NCI-H82 (cell line): ENCODE results near the gene S100A4.

Experiments used
- DNase-seq: peaks from one replicate; lab custom pipeline; 2025; lab: John Stamatoyannopoulos, UW

Gene S100A4

DNA sequence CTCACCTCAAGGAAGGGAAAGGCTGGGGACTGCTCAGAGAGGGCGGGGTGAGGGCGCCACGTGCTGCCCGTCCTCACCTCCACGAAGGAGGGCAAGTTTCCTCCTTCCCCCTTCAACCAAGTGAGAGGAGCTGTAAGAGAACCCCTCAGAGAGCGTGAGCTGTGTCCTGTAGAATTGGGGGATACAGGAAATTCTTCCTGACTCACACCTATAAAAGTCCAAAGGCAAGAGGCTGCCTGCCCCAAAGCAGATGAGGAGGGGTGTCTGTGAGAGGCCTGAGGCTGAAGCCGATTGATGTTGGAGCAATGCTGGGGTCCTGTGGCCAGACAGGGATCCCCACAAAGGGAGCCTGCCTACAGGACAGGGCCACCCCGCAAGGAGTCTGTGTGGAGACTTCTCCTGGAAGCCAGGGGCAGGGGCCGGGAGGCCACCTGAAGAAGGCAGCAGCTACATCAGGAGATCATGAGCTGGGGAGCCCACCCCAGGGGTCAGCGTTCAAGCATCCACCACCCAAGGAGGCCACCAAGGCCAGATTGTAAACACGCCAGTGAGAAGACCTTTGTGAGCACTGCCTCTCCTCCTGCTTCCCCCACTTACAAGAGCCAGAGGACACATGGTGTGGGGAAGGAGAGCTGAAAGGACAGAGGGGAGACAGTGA is 37.6 kb downstream of the S100A4 start:
- no peak for DNase-seq

DNA sequence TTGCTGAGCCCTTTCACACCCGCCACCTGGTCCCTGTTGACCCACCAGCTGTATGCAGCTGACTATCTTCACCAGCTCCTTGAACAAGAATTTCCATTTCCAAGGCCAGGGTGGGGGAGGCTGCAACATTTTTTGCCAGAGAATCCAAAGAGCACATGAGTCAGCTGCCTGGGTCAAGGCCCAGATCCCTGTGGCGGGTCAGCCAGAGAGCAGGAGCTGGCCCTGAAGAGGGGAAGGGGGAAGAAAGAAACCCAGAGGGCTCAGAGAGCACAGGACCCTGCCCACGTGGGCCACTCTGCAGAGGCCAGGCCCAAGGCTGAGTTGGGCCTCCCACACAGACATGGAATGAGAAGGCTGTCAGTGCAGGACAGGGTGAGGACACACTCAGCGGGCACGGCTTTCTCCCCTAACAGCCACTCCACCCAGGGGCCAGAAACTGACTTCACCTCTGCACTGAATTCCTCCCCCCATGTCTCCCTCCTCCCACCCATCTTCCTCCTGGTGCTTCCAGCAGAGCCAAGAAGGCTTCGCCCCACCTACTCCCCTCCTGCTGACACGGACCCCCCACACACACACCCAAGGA is 38.7 kb downstream of the S100A4 start:
- no peak for DNase-seq

DNA sequence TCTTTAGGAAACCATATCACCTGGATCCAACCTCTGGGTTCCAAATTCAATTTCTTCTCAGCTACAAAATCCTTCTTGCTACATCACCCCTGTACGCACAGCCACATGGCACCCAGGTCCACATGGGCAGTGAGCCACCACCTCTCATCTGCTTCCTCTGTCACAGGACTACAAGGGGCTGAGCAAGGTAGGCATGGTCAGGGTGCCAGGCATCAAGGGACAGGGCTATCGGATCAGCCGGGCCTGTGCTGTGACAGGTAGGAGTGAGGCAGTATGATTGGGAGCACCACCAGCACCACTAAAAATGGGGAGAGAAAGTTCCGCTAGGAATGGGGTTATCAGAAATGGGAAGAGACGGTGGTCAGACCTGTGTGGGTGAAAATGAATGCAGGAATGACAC is 39.2 kb downstream of the S100A4 start:
- DNase-seq, result no peak

DNA sequence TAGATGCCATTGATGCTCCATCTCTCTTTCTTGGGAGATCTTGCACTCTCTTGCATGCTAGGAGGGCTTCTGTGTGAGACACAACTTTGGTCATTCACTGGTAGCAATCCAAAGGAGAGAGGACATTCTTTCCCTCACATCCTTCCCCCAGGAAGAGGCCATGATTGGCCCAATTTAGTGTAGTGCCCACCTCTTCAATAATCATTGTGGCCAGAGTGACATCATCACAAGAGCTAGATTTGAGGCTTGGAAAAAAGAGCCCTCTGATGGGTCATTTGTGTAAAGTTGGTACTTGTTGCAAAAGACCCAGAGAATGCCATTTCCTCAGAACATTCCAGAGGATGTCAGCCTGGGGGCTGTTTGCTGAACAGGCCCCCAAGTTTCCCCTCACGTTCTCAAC is 40.0 kb downstream of the S100A4 start:
- DNase-seq, result no peak

DNA sequence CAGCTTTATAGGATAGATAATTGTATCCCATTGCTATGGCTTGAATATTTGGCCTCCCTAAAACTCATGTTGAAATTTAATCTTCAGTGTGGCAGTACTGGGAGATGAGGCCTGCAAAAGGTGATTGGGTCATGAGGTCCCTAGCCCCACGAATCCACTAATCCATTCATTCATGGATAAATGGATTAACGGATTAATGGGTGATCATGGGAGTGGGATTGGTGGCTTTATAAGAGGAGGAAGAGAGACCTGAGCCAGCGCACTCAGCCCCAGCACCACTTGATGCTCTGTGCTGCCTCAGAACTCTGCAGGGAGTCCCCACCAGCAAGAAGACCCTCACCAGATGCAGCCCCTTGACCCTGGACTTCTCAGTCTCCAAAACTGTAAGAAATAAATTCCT is 41.8 kb downstream of the S100A4 start:
- peak; percentile 99 for DNase-seq

DNA sequence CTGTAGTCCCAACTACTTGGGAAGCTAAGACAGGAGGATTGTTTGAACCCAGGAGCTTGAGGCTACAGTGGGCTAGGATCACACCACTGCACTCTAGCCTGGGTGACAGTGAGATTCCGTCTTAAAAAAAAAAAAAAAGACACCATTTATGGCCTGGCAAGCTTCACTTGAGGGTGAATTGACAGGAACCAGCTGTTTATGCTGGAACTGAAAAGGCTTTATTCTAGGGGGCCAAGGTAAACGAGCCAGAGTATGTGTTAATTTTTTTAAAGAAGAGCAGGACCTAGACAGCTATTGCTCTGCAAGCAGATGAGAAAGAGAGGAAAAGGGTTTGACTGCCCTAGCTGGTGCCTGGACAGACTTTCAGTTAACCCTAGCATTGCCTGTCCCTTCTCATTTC is 46.9 kb downstream of the S100A4 start:
- no peak for DNase-seq

DNA sequence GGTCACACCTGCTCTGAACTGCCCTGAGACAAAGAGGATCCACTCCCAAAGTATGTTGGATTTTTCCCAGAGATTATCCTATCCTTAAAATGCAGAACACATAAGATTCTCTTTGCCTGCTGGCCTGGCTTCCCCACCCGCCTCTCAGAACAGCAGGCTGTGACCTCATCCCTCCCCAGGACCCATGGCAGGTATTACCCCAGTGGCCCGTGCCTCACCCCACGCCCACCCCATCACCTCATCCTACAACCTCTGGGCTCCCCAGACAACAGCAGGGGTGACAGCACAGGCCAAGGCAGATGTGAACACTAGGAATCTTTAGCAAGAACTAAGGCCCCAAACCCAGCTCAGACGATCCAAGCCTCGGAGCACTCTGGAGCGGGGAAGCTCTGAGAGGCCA is 50.1 kb downstream of the S100A4 start:
- no peak for DNase-seq

DNA sequence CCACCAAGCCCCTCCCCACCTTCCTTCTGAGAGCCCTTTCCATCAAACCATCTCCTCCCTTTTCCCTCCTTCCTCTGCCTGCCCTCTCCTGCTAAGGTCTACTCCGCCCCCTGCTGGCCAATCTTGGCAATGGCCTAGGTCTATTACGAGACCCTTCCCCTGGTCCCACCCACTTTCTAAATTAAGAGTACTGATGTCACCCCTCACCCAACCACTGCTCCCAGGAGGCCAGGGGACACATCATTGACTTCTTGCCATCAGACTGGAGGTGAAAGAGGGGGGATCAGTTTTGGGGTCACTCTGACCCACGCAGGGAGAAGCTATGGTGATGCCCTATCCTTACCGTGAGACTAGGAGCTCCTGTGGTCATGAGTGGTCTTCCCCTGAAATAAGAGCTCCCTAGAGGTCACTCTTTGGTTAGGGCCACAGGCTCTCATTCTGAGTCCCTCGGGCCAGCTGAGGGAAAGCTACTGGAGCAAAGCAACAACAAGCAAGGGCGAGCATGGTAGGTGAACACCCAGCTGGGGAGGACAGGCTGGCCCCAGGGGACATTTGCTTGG is 50.5 kb downstream of the S100A4 start:
- DNase-seq, result peak; percentile 97
